Neural progenitor cell (in vitro differentiated cells): ENCODE data around the gene PRRX2. TPM values are rescaled to one million over a fixed set of nuclear protein-coding genes. Genes with fewer than 3 reads are reported as not detected.

Source experiments
- DNase-seq: peaks from one replicate; pipeline ENCODE4 v3.0.0-alpha.2; 2016; ENCODE audit warnings: low spot score
- H2AFZ ChIP-seq: fragments of 200-600 bp; sonication (generic); replicated peaks from 2 replicates; pipeline ENCODE4 v1.6.1; 2016; ENCODE audit warnings: antibody characterized with exemption
- H3F3A ChIP-seq: fragments of 200-600 bp; sonication (generic); 2 replicates; pipeline ENCODE4 v1.6.1; 2016; ENCODE audit warnings: antibody characterized with exemption, low read depth
- H3K27ac ChIP-seq: fragments of 200-600 bp; sonication (generic); 2 replicates; pipeline ENCODE4 v1.5.1; 2016; ENCODE audit warnings: mild to moderate bottlenecking
- H3K27me3 ChIP-seq: fragments of 200-600 bp; sonication (generic); 2 replicates; pipeline ENCODE4 v1.6.1; 2016; ENCODE audit warnings: mild to moderate bottlenecking, moderate library complexity
- H3K36me3 ChIP-seq: fragments of 200-600 bp; sonication (generic); 2 replicates; pipeline ENCODE4 v1.5.1; 2016
- H3K4me1 ChIP-seq: fragments of 200-600 bp; sonication (generic); 2 replicates; pipeline ENCODE4 v1.6.1; 2016; ENCODE audit warnings: mixed run types
- H3K4me2 ChIP-seq: fragments of 200-600 bp; sonication (generic); 2 replicates; pipeline ENCODE4 v1.6.1; 2016
- H3K4me3 ChIP-seq: fragments of 200-600 bp; sonication (generic); 2 replicates; pipeline ENCODE4 v1.5.1; 2016
- H3K79me2 ChIP-seq: fragments of 200-600 bp; sonication (generic); 2 replicates; pipeline ENCODE4 v1.6.1; 2016; ENCODE audit warnings: low read depth
- H3K9ac ChIP-seq: fragments of 200-600 bp; sonication (generic); 2 replicates; pipeline ENCODE4 v1.6.1; 2016
- H3K9me3 ChIP-seq: fragments of 200-600 bp; sonication (generic); 2 replicates; pipeline ENCODE4 v1.5.1; 2016; ENCODE audit warnings: low read depth
- H4K20me1 ChIP-seq: fragments of 200-600 bp; sonication (generic); 2 replicates; pipeline ENCODE4 v1.6.1; 2016; ENCODE audit warnings: low read depth
- H3K27ac Mint-ChIP-seq: 3 replicates; pipeline ENCODE4 v1.8.0; 2021; ENCODE audit warnings: mixed read lengths
- H3K27me3 Mint-ChIP-seq: 2 replicates; pipeline ENCODE4 v1.8.0; 2022; ENCODE audit warnings: low read depth, mild to moderate bottlenecking, inconsistent platforms, moderate library complexity, mixed read lengths; ENCODE audit not compliant: insufficient read depth
- H3K36me3 Mint-ChIP-seq: 3 replicates; pipeline ENCODE4 v1.8.0; 2021; ENCODE audit warnings: mixed read lengths
- H3K4me1 Mint-ChIP-seq: 3 replicates; pipeline ENCODE4 v1.8.0; 2021; ENCODE audit warnings: mixed read lengths
- H3K4me3 Mint-ChIP-seq: 3 replicates; pipeline ENCODE4 v1.8.0; 2021; ENCODE audit warnings: mild to moderate bottlenecking, moderate library complexity, mixed read lengths
- H3K9me3 Mint-ChIP-seq: 3 replicates; pipeline ENCODE4 v1.8.0; 2020; ENCODE audit warnings: mixed read lengths
- CTCF ChIP-seq: fragments of 200-600 bp; sonication (generic); IDR thresholded peaks from 2 replicates; pipeline ENCODE4 v1.5.1; 2017; ENCODE audit warnings: antibody characterized with exemption, mild to moderate bottlenecking
- EZH2 ChIP-seq: fragments of 200-600 bp; sonication (generic); IDR thresholded peaks from 2 replicates; pipeline ENCODE4 v1.6.1; 2017; ENCODE audit warnings: antibody characterized with exemption, mild to moderate bottlenecking, moderate library complexity
- EZH2phosphoT487 ChIP-seq: fragments of 200-600 bp; sonication (generic); IDR thresholded peaks from 2 replicates; pipeline ENCODE4 v1.6.1; 2017; ENCODE audit warnings: antibody characterized with exemption
- total RNA-seq: library from RNA; depleted of rRNA; stranded (reverse); fragments of >200 nt; gene quantifications from 2 replicates; pipeline ENCODE4 v1.2.3, GENCODE V29; 2015; ENCODE audit warnings: low replicate concordance

PRRX2 gene
- total RNA-seq, 1 donor from 2014 or later: 1.5 TPM

GRCh38 chr9:129688285-129689043 lies 23.0 kb downstream of the PRRX2 start:
- no peak overlapping the region for H3K9ac ChIP-seq
- H2AFZ ChIP-seq: no peak overlapping the region
- Mint-ChIP-seq H3K36me3 (no peaks in the 10 kb centered on the region), H3K27ac (peak overlapping the region; percentile 21), H3K27me3 (peaks cover 12% of the 10 kb centered on the region), H3K9me3 (no peaks in the 10 kb centered on the region), H3K4me1 (peaks cover 2% of the 10 kb centered on the region), H3K4me3 (no peak overlapping the region)
- TF ChIP-seq EZH2phosphoT487 (no peak), EZH2 (no peak), CTCF (no peak)
- no peak overlapping the region for H3K4me2 ChIP-seq
- no peaks in the 10 kb centered on the region for H3K4me1 ChIP-seq
- DNase-seq: no peak
- H3K9me3 ChIP-seq: no peaks in the 10 kb centered on the region
- H4K20me1 ChIP-seq: no peaks in the 10 kb centered on the region
- H3F3A ChIP-seq: peaks cover 2% of the 10 kb centered on the region
- no peak overlapping the region for H3K4me3 ChIP-seq
- H3K27ac ChIP-seq: no peak overlapping the region
- H3K79me2 ChIP-seq: no peaks in the 10 kb centered on the region
- H3K36me3 ChIP-seq: no peaks in the 10 kb centered on the region
- no peaks in the 10 kb centered on the region for H3K27me3 ChIP-seq

- DNase-seq: no peak
- Mint-ChIP-seq H3K36me3 (no peaks in the 10 kb centered on the region), H3K27ac (peak overlapping the region; percentile 79), H3K27me3 (peaks cover 23% of the 10 kb centered on the region), H3K4me3 (peak overlapping the region; percentile 7), H3K4me1 (peaks cover 14% of the 10 kb centered on the region), H3K9me3 (no peaks in the 10 kb centered on the region)
- H3K36me3 ChIP-seq: no peaks in the 10 kb centered on the region
- H3K27ac ChIP-seq: no peak overlapping the region
- TF ChIP-seq EZH2phosphoT487: no peak
- no peak for TF ChIP-seq CTCF
- TF ChIP-seq EZH2: no peak
- H2AFZ ChIP-seq: no peak overlapping the region
- H3K27me3 ChIP-seq: peaks cover 33% of the 10 kb centered on the region
- H3K4me3 ChIP-seq: no peak overlapping the region
- no peaks in the 10 kb centered on the region for H3K79me2 ChIP-seq
- H3K4me2 ChIP-seq: no peak overlapping the region
- H3K4me1 ChIP-seq: peaks cover 6% of the 10 kb centered on the region
- no peak overlapping the region for H3K9ac ChIP-seq
- H4K20me1 ChIP-seq: no peaks in the 10 kb centered on the region
- H3K9me3 ChIP-seq: no peaks in the 10 kb centered on the region
- peaks cover 7% of the 10 kb centered on the region for H3F3A ChIP-seq
Measured at GRCh38 chr9:129692534-129692933, 27.1 kb downstream of the PRRX2 start.

- no peak overlapping the region for H3K4me3 Mint-ChIP-seq
- peaks cover 14% of the 10 kb centered on the region for H3K4me1 Mint-ChIP-seq
- H3K9me3 Mint-ChIP-seq: no peaks in the 10 kb centered on the region
- Histone ChIP-seq H3K79me2 (no peaks in the 10 kb centered on the region), H4K20me1 (no peaks in the 10 kb centered on the region), H3K27me3 (peaks cover 44% of the 10 kb centered on the region), H3K4me1 (peaks cover 10% of the 10 kb centered on the region), H2AFZ (no peak overlapping the region), H3K9ac (no peak overlapping the region), H3F3A (peaks cover 7% of the 10 kb centered on the region), H3K36me3 (no peaks in the 10 kb centered on the region), H3K9me3 (no peaks in the 10 kb centered on the region), H3K27ac (no peak overlapping the region), H3K4me3 (no peak overlapping the region), H3K4me2 (no peak overlapping the region)
- H3K27ac Mint-ChIP-seq: no peak overlapping the region
- TF ChIP-seq CTCF (no peak), EZH2phosphoT487 (no peak), EZH2 (no peak)
- no peaks in the 10 kb centered on the region for H3K36me3 Mint-ChIP-seq
- DNase-seq: no peak
- peaks cover 21% of the 10 kb centered on the region for H3K27me3 Mint-ChIP-seq
Measured at GRCh38 chr9:129693741-129694140, 28.3 kb downstream of the PRRX2 start.
